Activated gamma-delta T cell treated with Interleukin-2 at 50 U/mL for 16 hours (primary cell): ENCODE results near the gene WWTR1.

Experiments used
- DNase-seq: peaks from one replicate; pipeline ENCODE4 v3.0.0-alpha.2; 2020

Gene WWTR1

GRCh38 chr3:149590691-149591441 lies 67.0 kb downstream of the WWTR1 start:
- no peak for DNase-seq

DNA sequence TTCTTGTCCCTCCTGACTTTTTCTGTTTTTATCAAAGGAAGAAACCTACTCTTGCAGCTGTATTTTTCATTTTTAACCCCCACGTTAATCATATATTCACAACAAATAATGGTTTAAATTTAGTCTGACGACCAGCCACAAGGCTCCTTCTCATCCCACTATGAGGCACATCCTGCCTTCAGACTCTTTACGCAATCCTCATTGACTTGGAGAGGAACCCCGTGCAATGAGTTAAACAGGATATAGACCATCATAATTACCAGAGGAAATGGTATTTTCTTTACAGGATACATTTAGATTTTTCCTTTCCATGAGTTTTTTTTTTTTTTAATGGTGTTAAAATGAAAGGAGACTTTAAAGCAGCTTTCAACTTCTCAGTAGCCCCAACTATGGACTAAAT lies 68.5 kb downstream of the WWTR1 start:
- DNase-seq = no peak

- no peak for DNase-seq
Measured at GRCh38 chr3:149588909-149589308, 68.9 kb downstream of the WWTR1 start.

DNA sequence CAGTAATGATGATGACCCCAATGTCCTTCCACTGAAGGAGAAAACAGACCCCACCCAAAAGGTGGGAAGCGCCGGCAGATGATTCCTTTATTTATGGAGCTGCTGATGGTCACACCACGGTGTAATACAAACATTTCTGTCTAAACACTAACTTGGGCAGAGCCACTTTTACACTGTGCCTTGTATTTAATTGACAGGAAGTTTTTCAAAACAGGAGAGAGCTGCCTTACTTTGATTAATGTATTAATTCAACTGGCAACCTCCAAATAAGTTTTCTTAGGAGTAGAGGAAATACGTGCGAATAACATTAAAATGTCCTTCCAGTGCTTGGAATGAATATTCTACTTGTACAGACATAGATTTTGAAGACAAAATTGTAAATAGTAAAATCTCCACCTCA lies 70.4 kb downstream of the WWTR1 start:
- no peak for DNase-seq

GRCh38 chr3:149586871-149587270 lies 71.0 kb downstream of the WWTR1 start:
- DNase-seq = no peak

GRCh38 chr3:149585401-149585726 lies 72.5 kb downstream of the WWTR1 start:
- DNase-seq = no peak

- DNase-seq = no peak
Measured at GRCh38 chr3:149583921-149584635, 73.7 kb downstream of the WWTR1 start.

DNA sequence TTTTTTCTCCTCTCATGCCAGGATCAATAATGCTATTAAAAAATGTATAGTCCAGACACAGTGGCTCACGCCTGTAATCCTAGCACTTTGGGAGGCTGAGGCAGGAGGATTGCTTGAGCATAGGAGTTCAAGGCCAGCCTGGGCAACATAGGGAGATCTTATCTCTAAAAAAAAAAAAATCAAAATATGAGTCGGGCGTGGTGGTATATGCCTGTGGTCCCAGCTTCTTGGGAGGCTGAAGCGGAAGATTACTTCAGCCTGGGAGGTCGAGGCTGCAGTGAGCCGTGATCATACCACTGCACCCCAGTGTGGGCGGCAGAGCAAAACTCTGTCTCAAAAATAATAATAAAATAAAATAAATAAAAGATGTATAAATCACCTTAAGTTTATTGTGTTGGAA lies 75.4 kb downstream of the WWTR1 start:
- no peak for DNase-seq

DNA sequence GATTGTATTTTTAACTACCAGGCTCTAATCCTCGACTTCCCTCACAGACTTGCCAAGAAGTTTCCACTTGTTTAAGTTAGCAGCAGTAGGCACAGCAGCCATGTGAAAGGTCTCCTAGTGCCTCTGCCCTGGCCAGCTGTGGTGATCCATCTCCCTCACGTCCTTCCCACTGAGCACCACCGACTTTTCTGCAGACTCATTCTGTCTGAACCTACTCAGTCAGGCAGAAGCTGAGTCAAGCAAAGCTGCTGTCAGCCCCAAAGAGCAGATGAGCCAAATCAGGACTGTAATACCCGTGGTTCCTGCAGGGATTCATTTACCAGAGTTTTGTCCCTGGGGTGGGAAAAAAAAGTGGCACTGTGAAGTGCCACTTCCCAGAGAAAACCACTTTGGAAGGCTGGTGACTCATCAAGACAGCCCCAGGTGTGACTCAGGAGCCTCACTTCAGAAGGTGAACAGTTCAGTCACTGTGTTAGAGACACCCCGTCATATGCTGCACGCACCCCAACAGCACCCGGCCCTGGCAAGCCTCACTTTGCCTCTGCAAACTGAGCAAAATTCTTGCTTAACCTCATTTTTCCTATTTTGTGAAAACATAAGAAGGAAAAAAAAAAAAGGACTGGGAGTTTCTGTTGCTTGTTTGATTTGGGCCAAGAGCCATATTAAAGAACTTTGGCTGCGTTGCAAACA lies 76.0 kb downstream of the WWTR1 start:
- no peak for DNase-seq

GRCh38 chr3:149581248-149581647 lies 76.6 kb downstream of the WWTR1 start:
- DNase-seq = no peak

GRCh38 chr3:149579838-149580542 lies 77.8 kb downstream of the WWTR1 start:
- DNase-seq = no peak

- no peak for DNase-seq
Measured at GRCh38 chr3:149579161-149579560, 78.7 kb downstream of the WWTR1 start.

GRCh38 chr3:149577801-149578200 lies 80.0 kb downstream of the WWTR1 start:
- DNase-seq = no peak

- DNase-seq = no peak
Measured at GRCh38 chr3:149575961-149576564, 81.8 kb downstream of the WWTR1 start.

GRCh38 chr3:149575213-149575960 lies 82.4 kb downstream of the WWTR1 start:
- no peak for DNase-seq

DNA sequence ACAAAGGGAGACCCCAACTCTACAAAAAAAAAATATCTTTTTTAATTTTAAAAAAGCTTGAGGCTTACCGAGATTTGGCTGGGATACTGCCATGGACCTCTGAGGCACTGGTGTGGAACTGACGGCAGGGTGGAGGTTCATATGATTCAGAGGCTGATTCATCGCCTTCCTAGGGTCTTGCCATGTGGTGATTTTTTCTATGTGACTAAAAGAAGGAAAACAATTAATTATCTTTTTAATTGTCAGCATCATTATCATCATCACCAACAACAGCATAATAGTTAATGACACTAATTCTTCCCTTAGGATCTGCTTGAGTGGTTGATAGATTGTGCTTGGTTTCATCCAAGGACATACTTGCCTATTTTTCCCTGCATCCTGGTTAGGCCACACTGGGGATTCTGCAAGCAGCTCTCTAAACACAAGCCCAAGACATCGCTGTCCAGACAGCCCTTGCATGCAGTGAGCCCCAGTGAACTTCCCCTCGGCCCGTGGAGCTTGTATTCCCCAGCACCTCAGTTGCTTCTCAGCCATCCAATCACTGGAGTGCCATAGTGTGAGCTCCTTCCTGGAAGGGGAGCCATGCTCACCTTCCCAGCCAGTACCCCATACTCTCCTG lies 84.9 kb downstream of the WWTR1 start:
- DNase-seq = no peak

DNA sequence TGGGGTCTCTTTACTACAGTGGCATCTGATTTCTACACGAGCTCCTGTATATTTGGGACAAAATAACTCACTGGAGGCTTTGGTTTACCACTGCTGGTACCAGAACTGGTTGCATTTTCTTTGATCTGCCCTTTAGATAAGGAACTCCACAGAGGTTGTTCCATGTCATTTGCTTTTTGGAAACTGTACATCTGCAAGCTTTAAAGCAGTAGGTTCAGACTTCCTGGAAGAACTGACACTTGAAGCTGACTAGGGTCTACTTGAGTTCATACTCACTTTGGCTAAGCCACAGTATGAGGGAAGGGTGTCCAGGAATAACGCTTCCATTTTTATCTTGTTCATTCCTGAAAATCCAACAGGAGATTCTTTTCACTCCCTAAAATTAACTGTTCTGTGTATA lies 86.4 kb downstream of the WWTR1 start:
- no peak for DNase-seq

- no peak for DNase-seq
Measured at GRCh38 chr3:149570016-149570415, 87.8 kb downstream of the WWTR1 start.

GRCh38 chr3:149567381-149567780 lies 90.4 kb downstream of the WWTR1 start:
- no peak for DNase-seq

DNA sequence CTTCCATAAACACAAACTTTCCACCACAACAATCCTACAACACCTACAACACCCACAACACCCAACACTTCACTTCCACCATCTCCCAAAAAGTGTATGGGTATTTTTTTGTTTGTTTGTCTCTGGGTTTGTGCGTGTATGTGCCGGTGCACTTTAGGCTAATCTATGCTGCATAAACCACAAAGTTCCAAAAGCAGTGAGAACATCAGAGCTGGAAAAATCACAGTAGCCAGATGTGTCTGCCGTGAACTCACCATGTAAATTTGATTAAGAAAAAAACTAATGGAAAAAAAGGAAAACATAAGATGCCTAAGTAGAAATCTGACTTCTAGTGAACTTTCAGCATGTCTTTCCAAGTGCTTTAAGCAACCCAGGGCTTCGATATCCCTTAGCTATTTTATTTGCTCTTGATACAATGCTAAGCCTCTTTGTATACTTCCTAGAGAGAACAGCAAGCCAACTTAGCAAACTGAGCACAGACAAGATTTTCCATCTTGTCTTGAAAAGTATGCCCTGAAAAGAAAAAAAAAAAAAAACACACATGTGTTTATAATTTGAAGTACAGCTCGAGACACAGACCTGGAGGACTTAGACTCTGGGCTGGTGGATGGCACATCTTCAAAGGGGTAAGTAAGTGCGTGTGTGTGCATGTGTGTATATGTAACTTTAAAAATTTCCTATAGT lies 91.4 kb downstream of the WWTR1 start:
- no peak for DNase-seq

GRCh38 chr3:149564079-149564478 lies 93.7 kb downstream of the WWTR1 start:
- DNase-seq = no peak
